NCI-H1436 treated with DMSO at 0.1 percent for 48 hours (cell line): ENCODE results near the gene TMEM258.

ENCODE experiments used
- DNase-seq: peaks from one replicate; lab custom pipeline; 2025; lab: John Stamatoyannopoulos, UW

The TMEM258 gene

GRCh38 chr11:61775606-61776554 is 16.5 kb downstream of the TMEM258 start:
- DNase-seq: no peak

DNA sequence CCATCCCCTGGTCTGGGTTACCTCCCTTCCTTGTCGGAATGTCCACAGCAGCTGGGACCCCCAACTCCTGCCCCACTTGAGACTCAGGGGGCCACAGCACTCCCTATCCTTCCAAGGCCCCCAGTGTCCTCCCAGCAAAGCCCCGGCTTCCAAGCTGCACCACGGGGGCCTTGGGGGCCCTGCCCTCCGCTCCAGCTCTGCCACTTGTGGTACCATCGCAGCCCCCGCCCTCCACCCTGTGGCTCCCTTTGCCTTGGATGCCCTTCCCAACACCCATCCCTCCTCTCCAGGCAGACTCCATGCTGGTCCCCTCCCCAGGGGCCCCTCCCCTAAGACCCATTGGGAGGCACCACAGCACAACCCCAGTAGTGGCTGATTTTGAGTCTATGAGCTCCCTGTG is 17.3 kb downstream of the TMEM258 start:
- no peak for DNase-seq

DNA sequence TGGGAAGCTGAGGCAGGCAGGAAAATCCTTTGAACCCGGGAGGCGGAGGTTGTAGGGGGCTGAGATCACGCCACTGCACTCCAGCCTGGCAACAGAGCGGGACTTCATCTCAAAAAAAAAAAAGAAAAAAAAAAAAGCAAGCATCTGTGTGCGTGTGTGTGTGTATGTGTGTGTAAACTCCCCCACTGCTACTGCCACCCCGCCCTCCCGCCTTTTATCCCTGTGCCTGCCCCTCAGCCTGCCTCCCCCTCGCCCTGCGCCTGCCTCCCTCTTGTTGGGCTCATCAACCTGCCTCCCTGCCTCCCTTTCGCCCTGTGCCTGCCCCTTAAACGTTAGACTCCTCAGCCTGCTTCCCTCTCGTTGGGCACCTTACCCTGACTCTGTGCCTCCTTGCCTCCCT is 18.0 kb downstream of the TMEM258 start:
- DNase-seq: no peak

GRCh38 chr11:61773809-61774208 is 18.6 kb downstream of the TMEM258 start:
- DNase-seq: no peak

DNA sequence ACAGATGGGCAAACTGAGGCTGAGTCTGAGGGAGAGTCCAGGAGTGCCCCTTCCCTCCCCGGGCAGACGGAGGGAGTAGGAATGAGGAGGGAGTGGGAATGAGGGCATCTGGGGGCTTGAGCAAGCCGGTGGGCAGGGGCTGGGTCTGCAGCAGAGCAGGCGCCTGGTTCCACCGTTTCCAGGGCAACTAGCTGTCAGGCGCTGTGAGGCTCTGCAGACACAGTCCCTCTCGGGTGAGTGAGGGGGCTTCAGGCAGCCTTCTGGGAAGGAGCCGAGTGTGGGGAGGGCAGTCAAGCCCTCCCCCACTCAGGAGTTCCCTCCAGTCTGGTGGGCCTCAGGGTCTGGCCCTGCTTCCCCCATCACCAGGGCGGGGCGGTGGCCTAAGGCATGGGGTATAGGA is 19.0 kb downstream of the TMEM258 start:
- no peak for DNase-seq

DNA sequence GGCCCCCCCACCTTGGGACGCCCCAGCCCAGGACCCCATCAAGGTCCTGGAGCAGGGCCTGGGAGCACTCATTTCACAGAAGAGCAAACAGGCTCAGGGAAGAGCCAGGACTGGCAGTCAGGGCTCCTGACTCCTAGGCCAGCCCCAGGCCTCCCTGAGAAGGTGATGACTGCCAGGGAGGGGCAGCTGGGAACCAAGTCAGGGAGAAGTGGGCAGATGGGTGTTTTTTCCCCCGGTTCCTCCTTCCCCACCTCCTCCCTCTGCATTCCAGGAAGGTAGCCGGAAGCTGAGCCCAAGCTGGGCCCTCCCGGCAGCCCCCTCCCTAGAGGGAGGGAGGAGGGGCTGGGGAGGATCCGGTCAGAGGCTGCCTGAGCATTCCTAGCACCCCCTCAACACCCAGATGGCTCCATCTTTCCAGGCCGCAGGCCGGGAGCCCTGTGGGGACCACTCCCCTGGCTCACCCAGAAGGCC is 20.4 kb downstream of the TMEM258 start:
- DNase-seq: no peak

DNA sequence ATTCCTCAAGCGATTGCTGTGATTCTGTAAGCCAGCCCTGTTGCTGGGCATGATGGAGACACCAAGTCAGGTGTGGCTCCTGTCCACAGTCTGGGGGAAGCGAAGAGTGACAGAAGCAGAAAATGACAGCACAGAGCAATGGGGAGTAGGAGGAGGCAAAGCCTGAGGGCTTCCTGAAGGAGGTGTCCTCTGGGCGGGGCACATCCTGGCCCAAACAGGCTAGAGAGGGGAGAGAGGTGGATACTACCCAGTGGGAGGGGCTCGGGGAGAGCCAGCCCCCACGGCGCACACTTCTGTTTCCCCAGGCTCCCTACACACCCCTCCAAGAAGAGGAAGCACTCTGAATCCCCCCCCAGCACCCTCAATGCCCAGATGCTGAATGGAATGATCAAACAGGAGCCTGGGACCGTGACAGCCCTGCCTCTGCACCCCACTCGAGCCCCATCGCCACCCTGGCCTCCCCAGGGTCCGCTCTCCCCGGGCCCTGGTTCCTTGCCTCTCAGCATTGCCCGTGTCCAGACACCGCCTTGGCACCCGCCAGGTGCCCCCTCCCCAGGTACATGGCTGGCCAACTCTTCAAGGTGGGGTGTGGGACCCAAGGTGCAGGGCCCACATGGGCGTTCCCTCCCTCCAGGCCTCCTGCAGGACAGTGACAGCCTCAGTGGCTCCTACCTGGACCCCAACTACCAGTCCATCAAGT is 21.1 kb downstream of the TMEM258 start:
- no peak for DNase-seq

GRCh38 chr11:61769946-61770683 is 22.3 kb downstream of the TMEM258 start:
- no peak for DNase-seq

GRCh38 chr11:61769169-61769920 is 23.1 kb downstream of the TMEM258 start:
- no peak for DNase-seq

GRCh38 chr11:61768376-61769076 is 23.9 kb downstream of the TMEM258 start:
- DNase-seq: no peak

DNA sequence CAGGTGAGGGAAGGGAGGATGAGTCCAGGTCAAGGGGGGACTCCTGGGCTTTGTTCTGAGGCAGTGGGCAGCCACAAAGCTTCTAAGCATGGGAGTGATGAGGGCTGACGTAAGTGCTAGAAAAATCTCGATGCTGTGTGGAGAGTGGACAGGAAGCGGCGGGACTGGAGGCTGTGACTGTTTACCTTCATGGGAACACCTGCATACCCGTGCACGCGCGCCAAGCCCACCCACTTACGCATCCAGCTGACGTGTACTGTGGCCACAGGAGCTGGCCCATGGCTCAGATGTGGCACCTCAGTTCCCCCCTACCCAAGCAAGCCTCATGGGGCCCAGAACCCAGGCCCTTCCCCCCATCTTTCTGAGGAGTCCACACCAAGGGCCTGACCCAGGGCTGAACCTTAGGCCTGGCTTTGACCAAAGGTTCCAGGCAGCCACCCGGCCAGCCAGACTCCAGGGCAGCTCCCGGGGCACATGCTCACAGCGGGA is 26.0 kb downstream of the TMEM258 start:
- no peak for DNase-seq

DNA sequence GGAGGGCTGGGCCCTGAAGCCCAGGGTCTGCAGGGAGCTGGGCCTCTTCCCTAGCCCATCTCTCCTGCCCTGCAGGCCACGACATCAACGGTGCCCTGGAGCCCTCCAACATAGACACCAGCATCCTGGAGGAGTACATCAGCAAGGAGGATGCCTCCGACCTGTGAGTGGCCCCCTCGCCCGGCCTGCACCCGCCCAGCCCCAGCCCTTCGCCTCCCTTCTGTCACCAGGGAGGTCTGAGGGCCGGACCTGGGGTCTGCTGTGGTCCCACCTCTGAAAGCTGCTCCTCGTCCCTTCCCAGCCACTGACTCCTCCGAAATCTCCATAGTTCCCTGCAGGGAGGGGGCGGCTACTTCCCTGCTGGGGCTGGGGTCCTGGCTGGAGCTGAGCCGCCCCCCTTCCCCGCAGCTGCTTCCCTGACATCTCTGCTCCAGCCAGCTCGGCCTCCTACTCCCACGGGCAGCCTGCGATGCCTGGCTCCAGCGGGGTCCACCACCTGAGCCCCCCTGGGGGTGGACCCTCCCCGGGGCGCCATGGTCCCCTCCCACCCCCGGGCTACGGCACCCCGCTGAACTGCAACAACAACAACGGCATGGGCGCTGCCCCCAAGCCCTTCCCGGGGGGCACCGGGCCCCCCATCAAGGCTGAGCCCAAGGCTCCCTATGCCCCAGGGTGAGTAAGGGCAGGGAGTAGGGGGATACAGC is 26.7 kb downstream of the TMEM258 start:
- DNase-seq: no peak

GRCh38 chr11:61764606-61765260 is 27.7 kb downstream of the TMEM258 start:
- DNase-seq: no peak

DNA sequence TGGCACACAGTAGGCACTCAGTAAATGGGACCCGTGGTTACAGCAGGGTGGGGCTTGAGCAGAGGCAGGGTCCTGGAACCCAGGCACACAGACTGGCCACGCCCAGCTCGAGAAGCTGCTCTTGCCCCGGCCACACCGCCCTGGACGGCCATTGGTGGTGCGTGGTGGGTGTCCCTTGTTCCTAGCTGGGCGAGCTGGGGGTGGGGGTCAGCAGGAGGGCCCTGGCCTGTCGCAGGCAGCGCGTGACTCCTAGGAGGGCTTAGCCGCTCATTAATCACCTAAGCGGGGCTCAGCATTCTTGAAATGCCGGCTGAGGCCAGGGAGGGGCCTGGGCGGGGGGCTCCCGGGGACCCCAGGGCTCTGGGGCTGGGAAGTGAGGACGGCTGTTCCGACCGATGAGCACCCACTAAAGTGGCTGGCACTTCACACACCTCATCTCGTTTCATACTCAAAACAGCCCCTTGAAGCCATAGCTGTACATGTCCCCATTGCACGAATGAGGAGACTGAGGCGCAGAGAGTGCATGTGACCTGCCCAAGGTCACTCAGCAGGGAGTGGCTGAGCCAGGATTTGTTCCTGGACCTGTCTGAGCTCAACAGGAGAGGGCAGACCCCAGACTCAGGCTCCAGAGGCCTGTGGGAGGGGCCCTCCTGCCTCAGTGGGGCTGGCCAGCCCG is 28.3 kb downstream of the TMEM258 start:
- no peak for DNase-seq

DNA sequence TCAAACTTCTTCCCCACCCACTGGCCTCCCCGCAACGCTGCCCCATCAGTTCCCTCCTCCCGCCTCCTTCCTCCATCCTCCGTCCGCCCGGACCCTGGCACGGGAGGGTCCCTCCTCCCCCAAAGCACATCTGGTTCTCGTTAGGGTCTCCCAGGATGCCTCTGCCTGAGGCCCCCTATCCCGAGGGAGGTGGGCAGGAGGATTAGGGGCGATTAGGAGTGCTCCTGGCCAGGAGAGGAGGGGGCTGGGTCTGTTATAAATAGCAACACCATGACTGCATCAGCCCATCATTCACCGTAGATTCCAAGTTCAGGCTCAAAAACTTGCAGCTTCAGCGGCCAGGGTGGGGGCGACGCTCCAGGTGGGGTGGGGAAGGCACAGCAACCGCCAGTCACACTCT is 29.6 kb downstream of the TMEM258 start:
- DNase-seq: no peak

DNA sequence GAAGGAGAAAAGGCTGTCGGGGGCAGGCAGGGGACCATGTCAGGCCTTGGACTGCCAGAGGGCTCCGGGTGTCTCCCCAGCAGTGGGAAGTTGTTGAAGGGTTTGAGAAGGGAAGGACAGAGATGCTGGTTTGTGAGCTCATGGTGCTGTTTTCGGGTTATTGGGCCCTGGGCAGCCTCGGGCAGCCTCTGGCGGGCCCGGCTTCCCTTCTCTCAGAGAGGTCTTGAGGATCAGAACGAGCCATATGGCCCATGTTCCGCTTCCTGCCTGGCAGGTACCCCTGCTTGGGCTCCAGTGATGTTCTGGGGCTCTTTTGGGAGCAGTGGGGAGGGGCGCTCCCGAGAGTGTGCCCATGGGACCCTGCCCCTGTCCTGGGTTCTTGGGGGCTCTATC is 30.2 kb downstream of the TMEM258 start:
- no peak for DNase-seq

GRCh38 chr11:61761440-61762222 is 30.8 kb downstream of the TMEM258 start:
- DNase-seq: no peak

GRCh38 chr11:61760946-61761345 is 31.5 kb downstream of the TMEM258 start:
- DNase-seq: no peak
